Right lobe of liver (tissue), 6 donors: ENCODE results near the gene IFRD2. TPM values are rescaled to one million over a fixed set of nuclear protein-coding genes. Genes with fewer than 3 reads are reported as not detected.

ENCODE experiments used
- ATAC-seq, 4 donors: fragments of 200-7000 bp; cut with Tn5 transposase; one replicate each; pipeline ENCODE4 v1.9.1; 2020; ENCODE audit warnings: mild to moderate bottlenecking in 4 of 4, moderate library complexity in 4 of 4
- DNase-seq, 3 donors: peaks; one replicate each; pipeline ENCODE4 v3.0.0-alpha.2; 2020
- H3K27ac ChIP-seq, 3 donors: fragments of 200-600 bp; one replicate each; pipeline ENCODE4 v1.8.0; 2022
- H3K27me3 ChIP-seq, 2 donors: fragments of 200-600 bp; one replicate each; pipeline ENCODE4 v1.8.0; 2022
- H3K36me3 ChIP-seq, 4 donors: fragments of 200-600 bp; sonication (generic) in 1 of 4; one replicate each; pipeline versions ENCODE4 v1.5.1 to v1.8.0; 2017 to 2022; ENCODE audit warnings: control low read depth in 1 of 4
- H3K4me1 ChIP-seq, 4 donors: fragments of 200-600 bp; sonication (generic) in 1 of 4; one replicate each; pipeline versions ENCODE4 v1.5.1 to v1.8.0; 2017 to 2022; ENCODE audit warnings: control low read depth in 1 of 4
- H3K4me3 ChIP-seq, 3 donors: fragments of 200-600 bp; one replicate each; pipeline ENCODE4 v1.8.0; 2022
- H3K9me3 ChIP-seq, 4 donors: fragments of 200-600 bp; sonication (generic) in 1 of 4; one replicate each; pipeline versions ENCODE4 v1.5.1 to v1.8.0; 2017 to 2022; ENCODE audit warnings: control low read depth in 1 of 4
- POLR2A ChIP-seq: fragments of 450-650 bp; IDR thresholded peaks from one replicate; pipeline ENCODE4 v1.6.1; 2017; ENCODE audit warnings: antibody characterized with exemption, mild to moderate bottlenecking
- WGBS: methylation state at CpG from one replicate; pipeline ENCODE4 v1.1.6; 2018; ENCODE audit warnings: low coverage, low lambda C conversion rate; ENCODE audit not compliant: insufficient coverage; ENCODE audit errors: missing lambda C conversion rate; 5-methylcytosine and 5-hydroxymethylcytosine counted together
- intact Hi-C, 2 donors: fragments of 100-400 bp; cut with DNase I; formaldehyde crosslinking; loops; one replicate each; pipeline versions ENCODE4 v1.11.2 to v1.14.1; 2022
- total RNA-seq, 6 experiments: library from RNA; depleted of rRNA in 2 of 6; stranded (reverse); fragments of >200 nt in 2 of 6; fragmentation: NEBNext Ultra II Directional in 3 of 6; extraction: Animal tissue kit (Norgen Biotek cat#: 25700) in 3 of 6; gene quantifications; one replicate each; pipeline versions ENCODE4 v1.1.0 to v1.2.4, GENCODE V29; 2016 to 2023
- TF ChIP-seq, protein P1 (sequence below), 4 donors: fragments of 200-600 bp in 3 of 4; fragments of 450-650 bp in 1 of 4; IDR thresholded peaks; one replicate each; pipeline versions ENCODE4 v1.5.1 to v1.8.0; 2016 to 2022; ENCODE audit warnings: antibody characterized with exemption in 4 of 4, mild to moderate bottlenecking in 2 of 4
- donor health status: DM: no; HTN: yes; CAD: no.
- donor health status: DM: no; HTN: no; CAD: no.
- donor health status: DM: no; HTN: no; CAD: no.
- donor health status: DM: no; HTN: yes; CAD: no.
- donor health status: DM: no; HTN: yes; CAD: no.

IFRD2 gene
- total RNA-seq, 6 experiments from 2014 or later = 40.8 to 71.0 (median 56.3) TPM

DNA sequence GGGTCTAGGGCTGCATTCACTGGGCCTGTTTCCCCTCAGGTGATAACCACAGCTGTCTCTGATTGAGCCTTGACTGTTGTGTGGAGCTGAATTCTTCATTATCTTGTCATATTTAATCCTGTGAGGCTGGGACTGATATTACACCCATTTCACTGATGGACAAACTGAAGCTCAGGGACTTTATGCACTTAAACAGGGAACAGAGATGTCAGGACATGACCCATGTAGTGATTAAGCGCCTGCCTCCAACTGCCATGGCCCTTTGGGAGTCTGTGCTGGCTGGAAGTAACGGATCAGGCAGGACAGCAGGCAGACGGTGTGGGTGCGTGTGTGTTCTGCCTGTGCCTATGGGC lies 48.7 kb downstream of the IFRD2 start:
- ATAC-seq (no peak), DNase-seq (no peak)
- Histone ChIP-seq H3K36me3 (peaks cover 0 to 9% (median 0%) of the 10 kb centered on the region in 4 donors), H3K4me3 (no peak overlapping the region), H3K27me3 (no peaks in the 10 kb centered on the region), H3K27ac (peak overlapping the region; percentile 76 to 93 (median 78)), H3K4me1 (peaks cover 0 to 87% (median 27%) of the 10 kb centered on the region in 4 donors), H3K9me3 (no peaks in the 10 kb centered on the region)
- WGBS = no CpG with 5 or more reads among the region's 4 CpGs
- TF ChIP-seq, protein P1, sequence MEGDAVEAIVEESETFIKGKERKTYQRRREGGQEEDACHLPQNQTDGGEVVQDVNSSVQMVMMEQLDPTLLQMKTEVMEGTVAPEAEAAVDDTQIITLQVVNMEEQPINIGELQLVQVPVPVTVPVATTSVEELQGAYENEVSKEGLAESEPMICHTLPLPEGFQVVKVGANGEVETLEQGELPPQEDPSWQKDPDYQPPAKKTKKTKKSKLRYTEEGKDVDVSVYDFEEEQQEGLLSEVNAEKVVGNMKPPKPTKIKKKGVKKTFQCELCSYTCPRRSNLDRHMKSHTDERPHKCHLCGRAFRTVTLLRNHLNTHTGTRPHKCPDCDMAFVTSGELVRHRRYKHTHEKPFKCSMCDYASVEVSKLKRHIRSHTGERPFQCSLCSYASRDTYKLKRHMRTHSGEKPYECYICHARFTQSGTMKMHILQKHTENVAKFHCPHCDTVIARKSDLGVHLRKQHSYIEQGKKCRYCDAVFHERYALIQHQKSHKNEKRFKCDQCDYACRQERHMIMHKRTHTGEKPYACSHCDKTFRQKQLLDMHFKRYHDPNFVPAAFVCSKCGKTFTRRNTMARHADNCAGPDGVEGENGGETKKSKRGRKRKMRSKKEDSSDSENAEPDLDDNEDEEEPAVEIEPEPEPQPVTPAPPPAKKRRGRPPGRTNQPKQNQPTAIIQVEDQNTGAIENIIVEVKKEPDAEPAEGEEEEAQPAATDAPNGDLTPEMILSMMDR (IDR thresholded peaks at IDR 0.05) = no peak
- no peak for TF ChIP-seq POLR2A
- intact Hi-C loops = no loop called here

DNA sequence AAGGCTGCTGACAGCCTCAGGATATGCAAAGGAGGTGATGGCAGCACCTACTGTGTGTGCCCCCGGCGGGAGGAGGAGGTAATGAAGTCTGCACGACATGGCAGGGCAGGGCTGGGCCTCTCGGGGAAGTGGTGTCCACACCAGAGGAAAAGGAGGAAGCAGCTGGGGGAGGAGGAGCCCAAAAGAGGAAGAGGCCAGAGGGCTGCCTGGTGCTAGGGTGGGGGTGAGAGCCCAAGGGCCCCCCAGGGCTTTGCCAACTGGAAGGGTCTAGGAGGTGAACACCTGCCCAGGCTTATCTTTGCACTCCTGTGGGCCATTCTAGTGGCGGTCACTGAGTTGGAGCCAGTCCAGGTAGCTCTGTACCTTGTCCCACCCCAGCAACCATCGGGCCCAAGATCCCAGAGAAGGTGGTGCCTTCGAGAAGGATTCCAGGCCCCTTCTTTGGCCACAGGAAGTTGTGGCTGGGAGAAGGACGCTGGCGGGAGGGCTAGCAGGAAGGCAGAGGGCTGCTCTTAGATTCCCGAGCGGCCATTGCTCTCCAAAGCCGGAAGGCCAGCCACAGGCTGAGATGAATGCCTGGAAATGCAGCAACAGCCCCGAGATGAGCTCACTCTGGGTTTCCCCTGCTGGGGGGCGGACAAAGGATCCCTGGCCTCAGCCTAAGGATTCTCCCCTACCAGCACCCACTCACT lies 49.2 kb downstream of the IFRD2 start:
- ATAC-seq (peak; percentile 4 to 42 (median 36)), DNase-seq (peak; percentile 71 to 82 (median 77))
- H3K4me3 ChIP-seq = no peak overlapping the region
- no peaks in the 10 kb centered on the region for H3K27me3 ChIP-seq
- intact Hi-C loops = no loop called here
- H3K9me3 ChIP-seq = no peaks in the 10 kb centered on the region
- H3K27ac ChIP-seq = peak overlapping the region; percentile 76 to 93 (median 78)
- TF ChIP-seq, protein P1 (IDR thresholded peaks at IDR 0.05) = no peak
- TF ChIP-seq POLR2A = no peak
- WGBS = 32% methylated on average over 6 of the region's 14 CpGs
- H3K36me3 ChIP-seq = peaks cover 0 to 9% (median 0%) of the 10 kb centered on the region in 4 donors
- peaks cover 0 to 87% (median 27%) of the 10 kb centered on the region in 4 donors for H3K4me1 ChIP-seq

DNA sequence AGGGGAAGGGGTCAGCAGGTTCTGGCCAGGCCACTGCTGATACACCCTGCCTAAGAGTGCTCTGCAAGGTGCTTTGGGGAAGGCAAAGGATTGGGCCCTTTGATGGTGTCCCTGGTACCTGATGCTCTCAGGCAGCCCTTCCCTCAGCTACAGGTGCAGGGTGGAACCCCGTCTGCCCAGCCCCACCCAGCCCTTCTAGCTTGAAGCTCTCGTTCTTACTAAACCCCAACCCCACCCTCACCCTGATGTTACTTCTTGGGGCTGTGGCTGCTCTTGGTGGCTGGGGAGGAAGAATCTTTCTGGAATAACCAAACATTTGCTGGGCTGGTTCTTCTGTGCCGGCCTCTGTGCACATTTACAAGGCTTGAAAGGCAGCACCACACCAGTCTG lies 49.9 kb downstream of the IFRD2 start:
- intact Hi-C loops = no loop called here
- peaks cover 0 to 89% (median 29%) of the 10 kb centered on the region in 4 donors for H3K4me1 ChIP-seq
- H3K36me3 ChIP-seq = peaks cover 0 to 9% (median 0%) of the 10 kb centered on the region in 4 donors
- ATAC-seq (no peak), DNase-seq (no peak)
- peak overlapping the region; percentile 40 to 93 (median 76) for H3K27ac ChIP-seq
- no peaks in the 10 kb centered on the region for H3K9me3 ChIP-seq
- no peaks in the 10 kb centered on the region for H3K27me3 ChIP-seq
- 50% methylated on average over 1 of the region's 3 CpGs for WGBS
- no peak overlapping the region for H3K4me3 ChIP-seq
- TF ChIP-seq POLR2A = no peak
- TF ChIP-seq, protein P1 (IDR thresholded peaks at IDR 0.05) = no peak

DNA sequence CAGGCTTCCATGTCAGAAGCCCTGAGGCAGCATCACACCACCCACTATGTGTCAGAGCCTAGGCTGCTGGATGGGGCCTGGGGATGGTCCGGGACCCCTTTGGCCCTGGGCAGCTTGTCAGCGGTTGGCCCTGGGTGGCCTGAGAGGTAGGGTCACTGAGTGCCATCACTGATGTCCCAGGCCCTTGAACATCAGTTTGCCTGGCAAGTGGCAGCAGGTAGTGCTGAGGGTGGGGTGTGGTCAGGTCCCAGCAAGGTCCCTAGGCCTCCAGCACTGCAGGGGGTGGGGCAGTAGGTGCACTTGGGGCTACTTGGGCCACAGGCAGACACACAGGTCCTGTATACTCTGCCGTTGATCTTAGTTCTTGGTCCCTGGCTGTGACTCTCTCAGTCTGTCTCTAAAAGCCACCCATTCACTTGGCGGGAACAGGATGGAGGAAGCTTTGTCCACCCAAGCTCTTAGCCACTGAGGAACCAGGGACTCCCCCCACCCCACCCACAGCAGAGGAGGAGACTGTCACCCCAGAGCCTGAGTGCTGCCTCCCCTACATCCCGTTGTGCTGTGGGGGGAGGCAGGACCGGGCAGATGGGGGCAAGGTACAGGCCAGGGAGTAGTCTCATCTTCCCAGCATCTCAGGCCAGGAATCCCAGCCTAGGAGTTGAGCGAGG lies 50.4 kb downstream of the IFRD2 start:
- Histone ChIP-seq H3K27me3 (no peaks in the 10 kb centered on the region), H3K36me3 (peaks cover 0 to 9% (median 0%) of the 10 kb centered on the region in 4 donors), H3K9me3 (no peaks in the 10 kb centered on the region), H3K4me3 (no peak overlapping the region), H3K27ac (peak overlapping the region; percentile 40 to 93 (median 76)), H3K4me1 (peaks cover 0 to 88% (median 29%) of the 10 kb centered on the region in 4 donors)
- intact Hi-C loops = no loop called here
- TF ChIP-seq, protein P1 (IDR thresholded peaks at IDR 0.05) = no peak
- DNase-seq (no peak), ATAC-seq (no peak)
- 30% methylated on average over 2 of the region's 7 CpGs for WGBS
